ENCODE results near the gene SH2D3C.

- no peak for TF ChIP-seq CTCF (IDR thresholded peaks at IDR 0.05; ENCODE audit: low read length)
- TF ChIP-seq EZH2 (IDR thresholded peaks at IDR 0.05; ENCODE audit: borderline replicate concordance, low read length), result no peak
Observed at GRCh38 chr9:127715470-127716337, 62.8 kb downstream of the SH2D3C start, which contains the start of the genes PTRH1 and TTC16.

All from OCI-LY1 (cell line).